Neural progenitor cell (in vitro differentiated cells): Measurements from ENCODE around the gene IL1RAPL1.

Experiments used
- CTCF ChIP-seq: fragments of 200-600 bp; sonication (generic); IDR thresholded peaks from 2 replicates; pipeline ENCODE4 v1.5.1; 2017; ENCODE audit warnings: antibody characterized with exemption, mild to moderate bottlenecking
- EZH2 ChIP-seq: fragments of 200-600 bp; sonication (generic); IDR thresholded peaks from 2 replicates; pipeline ENCODE4 v1.6.1; 2017; ENCODE audit warnings: antibody characterized with exemption, mild to moderate bottlenecking, moderate library complexity

GRCh38 chrX:29726811-29727210, 1139.6 kb downstream of the IL1RAPL1 start:
- no peak for TF ChIP-seq EZH2
- TF ChIP-seq CTCF = no peak
